Activated naive CD8-positive, alpha-beta T cell treated with anti-CD3 and anti-CD28 coated beads, Interleukin-2, amount 50 U/mL, for 16 hours (primary cell): ENCODE measurements around the gene GJB4.

Experiments
- DNase-seq: peaks from one replicate; pipeline ENCODE4 v3.0.0-alpha.2; 2020; ENCODE audit warnings: low read depth, low spot score

GJB4 gene

DNA sequence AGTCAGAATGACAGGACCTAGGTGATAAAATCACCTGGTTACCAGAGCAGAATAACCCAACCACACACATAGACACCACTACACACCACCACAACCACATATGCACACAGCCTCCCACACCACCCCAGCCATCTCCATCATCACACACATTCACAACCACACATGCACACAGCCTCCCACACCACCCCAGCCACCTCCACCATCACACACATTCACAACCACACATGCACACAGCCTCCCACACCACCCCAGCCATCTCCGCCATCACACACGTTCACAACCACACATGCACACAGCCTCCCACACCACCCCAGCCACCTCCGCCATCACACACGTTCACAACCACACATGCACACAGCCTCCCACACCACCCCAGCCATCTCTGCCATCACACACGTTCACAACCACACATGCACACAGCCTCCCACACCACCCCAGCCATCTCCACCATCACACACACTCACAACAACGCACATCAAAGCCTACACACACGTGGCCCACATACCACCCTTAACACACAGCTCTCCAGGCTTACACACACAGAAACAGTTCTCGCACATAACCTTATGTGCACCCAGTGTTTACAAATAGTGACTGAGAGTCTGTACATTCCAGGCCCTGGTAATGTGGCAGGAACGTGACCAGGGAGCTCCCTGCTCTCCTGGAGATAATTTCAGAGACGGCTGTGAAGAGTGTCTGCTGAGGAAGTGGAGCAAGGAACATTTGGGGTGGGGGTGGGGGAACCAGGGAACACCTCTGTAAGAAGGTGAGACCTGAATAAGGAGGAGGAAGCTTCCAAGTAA, 18.2 kb downstream of the GJB4 start:
- DNase-seq: no peak

DNA sequence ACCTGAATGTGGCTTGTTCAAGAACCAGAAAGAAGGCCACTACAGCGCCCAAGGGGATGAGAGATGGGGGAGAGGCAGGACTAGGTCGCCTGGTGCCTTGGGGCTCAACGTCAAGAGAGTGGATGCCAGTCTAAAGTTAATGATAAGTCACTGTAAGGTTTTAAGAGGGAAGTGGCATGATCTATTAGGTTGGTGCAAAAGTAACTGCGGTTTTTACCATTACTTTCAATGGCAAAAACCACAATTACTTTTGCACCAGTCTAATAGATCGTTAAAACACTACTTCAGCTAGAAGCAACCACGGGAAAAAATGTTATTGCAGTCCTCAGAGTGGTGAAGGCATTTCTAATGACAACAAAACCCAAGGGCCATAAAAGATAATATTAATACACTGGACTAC, 18.8 kb downstream of the GJB4 start:
- no peak for DNase-seq

DNA sequence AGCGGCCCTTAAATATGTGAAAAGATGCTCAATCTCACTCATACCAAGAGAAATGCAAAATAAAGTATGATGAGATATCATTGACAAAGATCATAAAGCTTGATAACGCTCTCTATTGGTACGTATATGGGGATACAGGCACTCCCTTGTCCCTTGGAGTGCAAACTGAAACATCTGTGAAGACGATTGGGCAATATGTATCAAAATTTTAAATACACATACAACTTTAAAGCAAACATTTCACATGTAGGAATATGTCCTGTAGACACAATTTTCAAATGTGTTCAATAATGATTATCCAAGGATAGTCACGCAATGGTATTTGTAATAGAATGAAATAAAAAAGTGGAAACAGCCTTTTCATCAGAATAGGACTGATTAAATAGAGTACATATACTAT, 19.5 kb downstream of the GJB4 start:
- no peak for DNase-seq

DNA sequence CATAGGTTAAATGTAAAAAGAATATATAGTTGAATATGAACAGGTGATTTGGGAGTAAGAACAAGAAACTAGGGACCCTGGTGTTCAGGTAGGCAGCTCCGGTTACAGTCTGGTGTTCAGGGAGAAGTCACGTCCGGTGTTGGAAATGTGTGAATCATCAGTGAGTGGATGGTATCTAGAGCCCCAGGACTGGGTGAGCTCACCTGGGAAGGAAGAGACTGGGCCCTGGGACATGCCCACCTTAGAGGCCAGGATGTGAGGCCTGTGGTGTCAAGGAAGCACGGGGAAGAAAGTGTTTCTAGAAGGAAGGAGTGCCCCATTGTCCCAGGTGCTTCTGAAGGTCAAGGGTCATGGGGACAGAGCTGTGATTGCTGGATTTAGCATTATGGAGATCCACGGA, 20.0 kb downstream of the GJB4 start:
- no peak for DNase-seq

- DNase-seq: no peak
These were observed 20.4 kb downstream of the GJB4 start for GRCh38 chr1:34779962-34780361.

DNA sequence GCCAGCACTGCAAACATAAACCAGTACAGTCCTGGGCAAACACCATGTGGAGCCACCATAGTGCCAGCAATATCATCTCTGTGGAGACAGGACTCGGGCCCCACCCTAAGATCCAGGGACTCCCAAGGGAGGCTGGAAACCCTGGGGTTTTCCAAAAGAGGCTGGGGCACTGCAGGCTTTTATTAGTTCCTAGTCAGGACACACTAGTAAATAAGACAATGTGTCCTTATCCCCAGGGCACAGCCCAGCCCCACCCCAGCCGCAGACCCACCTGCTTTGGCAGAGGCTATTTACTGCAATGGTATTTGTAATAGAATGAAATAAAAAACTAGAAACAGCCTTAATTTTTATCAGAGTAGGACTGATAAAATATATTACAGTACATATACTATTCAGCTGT, 21.0 kb downstream of the GJB4 start:
- DNase-seq: no peak

GRCh38 chr1:34781071-34781843, 21.7 kb downstream of the GJB4 start, which contains the start of gene GJB3:
GJB3 (plus strand) TSS chr1:34781214; CDS start chr1:34784763, 3,549 bp downstream.
- no peak for DNase-seq

- no peak for DNase-seq
These were observed 22.4 kb downstream of the GJB4 start for GRCh38 chr1:34781844-34782391.

DNA sequence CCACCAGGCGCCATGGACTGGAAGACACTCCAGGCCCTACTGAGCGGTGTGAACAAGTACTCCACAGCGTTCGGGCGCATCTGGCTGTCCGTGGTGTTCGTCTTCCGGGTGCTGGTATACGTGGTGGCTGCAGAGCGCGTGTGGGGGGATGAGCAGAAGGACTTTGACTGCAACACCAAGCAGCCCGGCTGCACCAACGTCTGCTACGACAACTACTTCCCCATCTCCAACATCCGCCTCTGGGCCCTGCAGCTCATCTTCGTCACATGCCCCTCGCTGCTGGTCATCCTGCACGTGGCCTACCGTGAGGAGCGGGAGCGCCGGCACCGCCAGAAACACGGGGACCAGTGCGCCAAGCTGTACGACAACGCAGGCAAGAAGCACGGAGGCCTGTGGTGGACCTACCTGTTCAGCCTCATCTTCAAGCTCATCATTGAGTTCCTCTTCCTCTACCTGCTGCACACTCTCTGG, 25.2 kb downstream of the GJB4 start:
- no peak for DNase-seq

GRCh38 chr1:34785231-34785874, 25.8 kb downstream of the GJB4 start:
- no peak for DNase-seq

DNA sequence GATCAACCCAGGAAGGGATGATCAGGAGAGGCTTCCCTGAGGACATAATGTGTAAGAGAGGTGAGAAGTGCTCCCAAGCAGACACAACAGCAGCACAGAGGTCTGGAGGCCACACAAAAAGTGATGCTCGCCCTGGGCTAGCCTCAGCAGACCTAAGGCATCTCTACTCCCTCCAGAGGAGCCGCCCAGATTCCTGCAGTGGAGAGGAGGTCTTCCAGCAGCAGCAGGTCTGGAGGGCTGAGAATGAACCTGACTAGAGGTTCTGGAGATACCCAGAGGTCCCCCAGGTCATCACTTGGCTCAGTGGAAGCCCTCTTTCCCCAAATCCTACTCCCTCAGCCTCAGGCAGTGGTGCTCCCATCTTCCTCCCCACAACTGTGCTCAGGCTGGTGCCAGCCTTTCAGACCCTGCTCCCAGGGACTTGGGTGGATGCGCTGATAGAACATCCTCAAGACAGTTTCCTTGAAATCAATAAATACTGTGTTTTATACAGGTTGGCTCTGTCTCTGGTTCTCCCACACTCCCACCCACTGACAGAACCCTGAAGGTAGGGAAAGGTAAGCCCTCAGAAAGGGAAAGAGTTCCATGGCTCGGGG, 26.4 kb downstream of the GJB4 start:
- DNase-seq: no peak

DNA sequence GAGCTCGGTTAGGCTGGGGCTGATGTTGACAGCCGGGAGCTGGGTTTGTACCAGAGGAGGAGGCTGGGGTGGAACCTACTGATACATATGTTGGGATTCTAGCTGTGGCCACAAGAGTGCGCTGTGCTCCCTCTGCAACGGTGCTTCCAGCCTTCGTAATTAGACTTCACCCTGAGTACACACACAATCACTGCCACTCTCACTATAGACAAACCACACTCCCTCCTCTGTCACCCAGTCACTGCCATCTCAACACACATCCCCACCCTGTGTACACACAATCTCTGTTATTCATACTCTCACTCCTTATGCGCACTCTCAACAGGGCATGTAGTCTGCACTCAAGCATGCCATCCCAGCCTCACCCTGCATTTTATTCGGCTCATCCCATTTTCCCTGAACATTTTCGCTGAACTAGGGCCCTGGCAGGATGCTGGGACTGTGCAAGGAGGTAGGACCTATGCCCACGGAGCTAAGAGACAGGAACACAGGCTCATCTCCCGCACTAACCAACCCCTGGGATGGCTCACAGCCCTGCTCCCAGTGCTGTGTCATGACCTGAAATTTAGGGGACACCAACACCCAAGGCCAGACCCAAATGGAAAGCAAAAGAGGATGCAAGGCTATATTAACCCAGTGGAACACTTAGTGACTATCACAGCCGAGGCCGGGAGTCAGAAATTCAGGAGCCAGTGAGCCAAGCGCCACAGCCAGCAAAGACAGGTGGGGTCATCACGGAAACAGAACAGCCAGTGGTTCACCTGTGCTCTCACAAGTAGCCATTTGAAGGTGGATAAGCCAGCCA, 27.2 kb downstream of the GJB4 start:
- DNase-seq: peak; percentile 18

DNA sequence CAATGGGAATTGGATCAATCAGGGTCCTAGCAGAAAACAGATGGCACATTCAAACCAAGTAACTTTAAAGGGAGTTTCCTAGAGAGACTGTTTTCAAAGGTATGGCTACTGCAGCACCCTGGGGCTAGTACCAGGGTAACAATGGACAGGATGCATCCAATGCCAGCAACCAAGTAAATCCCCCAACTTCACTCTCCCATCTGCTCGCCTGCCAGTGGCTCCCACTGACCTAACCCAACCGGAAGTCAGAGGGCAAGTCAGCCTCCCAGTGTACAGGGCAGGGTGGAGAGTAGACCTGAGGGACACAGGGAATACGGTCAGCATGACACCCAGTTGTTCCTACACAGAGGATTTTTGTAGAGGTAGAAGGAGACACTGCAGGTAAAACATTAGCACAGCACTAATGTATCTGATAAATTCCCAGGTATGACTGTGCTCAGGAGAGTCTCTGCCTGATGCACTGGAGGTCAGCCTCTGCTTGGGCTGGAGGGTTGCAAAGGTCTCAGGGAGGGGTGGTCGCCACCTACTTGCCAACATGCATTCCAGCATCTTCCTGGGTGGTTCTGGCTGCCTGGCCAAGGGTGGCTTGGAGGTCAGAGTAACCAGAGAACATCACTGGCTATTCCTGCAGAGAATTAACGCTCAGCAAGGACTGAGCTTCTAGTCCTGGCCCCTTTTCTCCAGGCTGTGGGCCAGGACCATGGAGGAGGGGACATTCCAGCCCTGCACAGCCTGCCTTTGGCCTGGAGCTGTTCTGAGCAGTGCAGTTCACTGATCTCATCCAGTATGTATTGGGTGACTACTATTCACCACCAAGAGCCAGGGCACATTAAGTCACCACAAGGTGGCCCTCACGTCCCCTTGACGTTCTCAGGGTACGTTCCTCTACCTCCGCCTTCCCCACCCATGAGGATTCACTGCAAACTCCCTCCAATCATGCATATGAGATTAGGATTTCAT, 28.2 kb downstream of the GJB4 start:
- DNase-seq: no peak

- no peak for DNase-seq
These were observed 31.4 kb downstream of the GJB4 start for GRCh38 chr1:34790985-34791384.

GRCh38 chr1:34792424-34792823, 32.9 kb downstream of the GJB4 start:
- no peak for DNase-seq

DNA sequence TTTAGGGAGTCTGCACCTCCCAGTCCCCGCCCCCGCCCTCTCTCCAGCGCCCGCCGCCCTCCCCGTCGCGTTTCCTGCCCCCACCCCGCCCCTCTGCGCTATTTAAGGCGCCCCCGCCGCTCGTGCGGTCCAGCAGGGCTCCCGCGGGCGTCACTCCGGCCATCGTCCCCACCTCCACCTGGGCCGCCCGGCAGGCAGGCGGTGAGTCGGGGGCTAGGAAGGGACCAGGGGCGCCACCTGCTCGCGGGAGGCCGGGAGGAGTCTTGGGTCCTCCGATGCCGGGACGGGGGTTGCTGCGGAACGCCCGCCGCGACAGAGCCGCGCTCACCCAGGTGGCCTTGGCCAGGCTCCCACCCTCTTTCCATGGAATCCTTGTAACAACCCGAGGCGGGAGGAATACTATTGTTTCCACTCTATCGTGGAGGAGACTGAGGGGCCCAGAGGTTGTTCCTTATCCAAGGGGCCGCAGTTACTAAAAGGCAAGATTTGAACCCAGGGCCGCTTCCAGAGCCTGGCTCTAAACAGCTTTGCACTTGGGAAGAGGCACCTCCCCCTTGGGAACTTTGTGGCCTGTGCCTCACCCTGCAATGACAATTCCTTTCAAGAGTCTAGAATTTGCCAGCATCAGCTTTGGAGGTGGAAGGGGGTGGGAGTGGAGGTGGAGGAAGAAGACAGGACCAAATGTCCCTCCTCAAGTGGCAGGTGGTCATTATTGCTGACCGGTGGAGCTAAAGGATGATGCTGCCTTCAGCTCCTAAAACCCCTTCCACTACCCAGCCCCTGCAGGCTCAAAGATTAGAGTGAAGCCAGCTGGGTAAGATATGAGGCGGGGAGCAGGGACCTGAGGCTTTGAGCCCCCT, 33.6 kb downstream of the GJB4 start, which contains the start of gene GJA4:
Gene GJA4, plus strand, starts transcription at position 132 of the 860 bp plus-strand sequence. CDS start 1,215 bp downstream, outside the sequence.
- DNase-seq: no peak

DNA sequence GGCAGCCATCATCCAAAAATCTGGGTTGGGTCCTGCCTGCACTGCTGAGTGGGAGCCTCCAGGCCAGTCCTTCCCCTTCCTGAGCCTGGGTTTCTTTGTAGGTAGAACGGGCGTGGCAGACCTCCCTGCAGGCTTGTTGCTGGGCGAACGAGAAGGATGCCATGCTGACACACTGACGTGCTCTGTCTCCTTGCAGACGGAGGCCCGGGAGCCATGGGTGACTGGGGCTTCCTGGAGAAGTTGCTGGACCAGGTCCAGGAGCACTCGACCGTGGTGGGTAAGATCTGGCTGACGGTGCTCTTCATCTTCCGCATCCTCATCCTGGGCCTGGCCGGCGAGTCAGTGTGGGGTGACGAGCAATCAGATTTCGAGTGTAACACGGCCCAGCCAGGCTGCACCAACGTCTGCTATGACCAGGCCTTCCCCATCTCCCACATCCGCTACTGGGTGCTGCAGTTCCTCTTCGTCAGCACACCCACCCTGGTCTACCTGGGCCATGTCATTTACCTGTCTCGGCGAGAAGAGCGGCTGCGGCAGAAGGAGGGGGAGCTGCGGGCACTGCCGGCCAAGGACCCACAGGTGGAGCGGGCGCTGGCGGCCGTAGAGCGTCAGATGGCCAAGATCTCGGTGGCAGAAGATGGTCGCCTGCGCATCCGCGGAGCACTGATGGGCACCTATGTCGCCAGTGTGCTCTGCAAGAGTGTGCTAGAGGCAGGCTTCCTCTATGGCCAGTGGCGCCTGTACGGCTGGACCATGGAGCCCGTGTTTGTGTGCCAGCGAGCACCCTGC, 34.7 kb downstream of the GJB4 start:
- DNase-seq: no peak

DNA sequence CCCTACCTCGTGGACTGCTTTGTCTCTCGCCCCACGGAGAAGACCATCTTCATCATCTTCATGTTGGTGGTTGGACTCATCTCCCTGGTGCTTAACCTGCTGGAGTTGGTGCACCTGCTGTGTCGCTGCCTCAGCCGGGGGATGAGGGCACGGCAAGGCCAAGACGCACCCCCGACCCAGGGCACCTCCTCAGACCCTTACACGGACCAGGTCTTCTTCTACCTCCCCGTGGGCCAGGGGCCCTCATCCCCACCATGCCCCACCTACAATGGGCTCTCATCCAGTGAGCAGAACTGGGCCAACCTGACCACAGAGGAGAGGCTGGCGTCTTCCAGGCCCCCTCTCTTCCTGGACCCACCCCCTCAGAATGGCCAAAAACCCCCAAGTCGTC, 35.2 kb downstream of the GJB4 start:
- no peak for DNase-seq
